ENCODE data around the gene NPAS2.

The NPAS2 gene

DNA sequence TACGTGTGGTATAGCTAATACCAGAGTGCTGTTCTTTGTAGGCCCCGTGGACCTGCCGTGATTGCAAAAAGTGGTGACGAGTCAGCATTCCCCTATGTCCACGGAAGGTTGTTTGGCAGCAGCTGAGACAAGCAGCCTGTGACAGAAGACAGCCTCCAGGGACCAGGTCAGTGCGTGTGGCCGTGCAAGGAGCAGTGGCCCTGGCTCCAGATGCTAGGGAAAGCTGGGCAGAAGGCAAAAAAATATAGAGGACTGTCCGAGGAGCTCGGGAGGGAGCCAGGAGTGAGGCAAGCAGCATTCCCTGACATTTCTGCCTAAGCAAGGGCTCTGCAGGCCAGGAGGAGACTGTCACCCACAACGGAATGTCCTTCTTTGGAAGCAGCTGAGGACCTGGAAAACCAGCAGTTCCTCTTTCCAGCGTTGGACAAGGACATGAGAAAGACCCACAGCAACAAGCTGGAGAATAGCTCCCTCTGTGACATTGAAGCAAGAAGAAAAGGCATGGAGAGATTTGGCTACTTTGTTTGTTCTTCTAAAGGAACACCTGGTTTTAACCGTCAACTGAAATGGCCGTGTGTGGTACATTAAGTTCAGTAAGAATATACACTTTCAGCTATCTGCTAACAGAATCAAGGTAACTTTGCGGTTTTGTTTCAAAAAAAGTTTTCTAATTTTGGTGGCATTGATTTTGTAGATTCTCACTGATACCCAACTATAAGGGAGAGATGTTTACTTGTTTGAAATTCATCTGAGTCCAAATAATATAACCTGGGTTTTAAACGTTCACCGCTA lies 58.3 kb downstream of the NPAS2 start:
- no peak for FAIRE-seq
- no peak for DNase-seq (ENCODE audit: extremely low spot score, insufficient read length, low read depth)

DNA sequence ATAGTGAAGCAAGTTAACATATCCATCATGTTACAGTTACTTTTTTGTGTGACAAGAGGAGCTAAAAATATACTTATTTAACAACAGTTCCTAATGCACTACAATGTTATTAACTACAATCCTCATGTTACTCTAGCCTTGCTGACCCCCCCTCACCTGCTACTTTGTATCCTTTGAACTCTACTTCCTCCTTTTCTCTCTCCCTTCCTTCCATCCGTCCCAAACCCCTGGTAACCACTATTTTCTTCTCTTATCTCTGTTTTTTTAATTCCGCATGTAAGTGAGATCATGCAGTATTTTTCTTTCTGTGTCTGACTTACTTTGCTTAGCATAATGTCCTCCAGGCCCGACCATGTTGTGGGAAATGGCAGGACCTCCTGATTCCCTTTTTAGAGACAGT lies 59.4 kb downstream of the NPAS2 start:
- FAIRE-seq (no peak), DNase-seq (ENCODE audit: extremely low spot score, insufficient read length, low read depth) (no peak)

DNA sequence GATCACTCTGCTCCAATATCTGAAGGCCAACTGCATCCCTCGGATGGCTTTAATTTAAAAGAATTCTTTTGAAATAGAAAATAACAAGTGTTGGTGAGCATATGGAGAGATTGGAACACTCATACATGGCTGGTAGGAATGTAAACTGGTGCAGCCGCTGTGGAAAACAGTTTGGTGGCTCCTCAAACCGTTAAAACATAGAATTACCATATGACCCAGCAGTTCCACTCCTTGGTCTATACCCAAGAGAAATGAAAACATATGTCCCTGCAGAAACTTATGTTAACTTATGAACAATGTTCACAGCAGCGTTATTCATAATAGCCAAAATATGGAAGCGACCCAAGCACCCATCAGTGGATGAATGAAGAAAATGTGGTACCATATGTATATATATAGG lies 60.1 kb downstream of the NPAS2 start:
- FAIRE-seq (no peak), DNase-seq (ENCODE audit: extremely low spot score, insufficient read length, low read depth) (no peak)

DNA sequence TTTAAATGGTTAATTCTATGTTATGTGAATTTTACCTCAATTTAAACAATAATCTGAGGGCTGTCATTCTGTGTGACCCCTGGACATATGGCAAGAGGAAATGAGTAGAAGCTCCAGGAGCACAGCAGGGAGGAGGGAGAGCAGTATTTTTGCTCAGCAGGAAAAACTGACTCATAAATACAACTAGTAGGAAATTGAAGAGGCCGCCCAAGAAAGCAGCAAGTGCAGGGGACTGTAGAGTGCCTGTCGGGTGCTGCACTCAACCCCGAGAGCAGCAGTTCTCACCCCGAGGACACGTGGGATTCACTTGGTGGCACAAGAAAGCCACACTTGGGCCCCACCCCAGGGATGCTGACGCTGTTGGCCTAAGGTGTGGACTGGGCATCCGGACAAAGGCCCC lies 60.8 kb downstream of the NPAS2 start:
- FAIRE-seq = no peak
- no peak for DNase-seq (ENCODE audit: extremely low spot score, insufficient read length, low read depth)

DNA sequence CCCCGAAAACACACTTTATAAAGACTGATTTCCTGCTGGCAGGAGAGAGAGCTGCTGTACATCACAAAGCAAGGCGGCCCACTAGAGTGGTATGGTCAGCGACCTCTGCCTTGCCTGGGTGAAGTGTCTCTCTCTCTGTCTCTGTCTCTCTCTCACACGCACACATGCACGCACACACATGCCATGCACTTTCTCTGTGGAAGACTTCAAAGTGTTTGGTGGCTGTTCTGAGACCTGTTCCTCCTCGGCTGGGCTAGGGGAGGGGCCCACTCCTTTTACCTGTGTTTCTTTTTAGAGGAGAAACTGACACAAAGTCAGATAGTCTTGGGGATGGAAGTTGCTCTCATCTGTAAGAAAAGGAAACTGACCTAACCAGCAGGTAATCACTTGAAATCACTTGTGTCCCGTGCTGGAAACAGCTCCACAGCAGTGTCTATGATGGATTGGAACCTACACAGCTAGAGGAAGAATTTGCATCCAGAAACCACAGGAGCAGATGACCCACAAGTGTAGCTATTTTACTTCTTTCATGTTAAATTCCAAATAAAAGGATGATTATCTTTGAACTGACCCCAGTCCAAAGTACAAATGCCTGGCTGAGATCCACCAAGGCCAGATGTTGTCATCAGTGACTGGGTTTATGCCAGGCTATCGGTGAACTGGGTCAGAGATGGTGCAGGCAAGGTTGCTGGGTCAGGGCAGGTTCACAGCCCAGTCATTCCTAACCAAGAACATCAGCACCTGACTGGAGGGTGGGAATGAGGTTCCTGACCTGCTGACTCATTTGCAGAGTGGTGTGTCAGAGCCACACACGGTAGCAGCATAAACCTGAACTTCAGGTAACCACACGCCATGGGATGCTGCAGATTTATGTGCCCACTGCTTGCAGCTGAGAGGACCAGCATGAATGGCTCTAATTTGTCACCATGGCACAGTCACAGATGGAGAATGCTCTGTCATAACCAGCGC lies 63.0 kb downstream of the NPAS2 start:
- DNase-seq (ENCODE audit: extremely low spot score, insufficient read length, low read depth) (no peak), FAIRE-seq (no peak)

DNA sequence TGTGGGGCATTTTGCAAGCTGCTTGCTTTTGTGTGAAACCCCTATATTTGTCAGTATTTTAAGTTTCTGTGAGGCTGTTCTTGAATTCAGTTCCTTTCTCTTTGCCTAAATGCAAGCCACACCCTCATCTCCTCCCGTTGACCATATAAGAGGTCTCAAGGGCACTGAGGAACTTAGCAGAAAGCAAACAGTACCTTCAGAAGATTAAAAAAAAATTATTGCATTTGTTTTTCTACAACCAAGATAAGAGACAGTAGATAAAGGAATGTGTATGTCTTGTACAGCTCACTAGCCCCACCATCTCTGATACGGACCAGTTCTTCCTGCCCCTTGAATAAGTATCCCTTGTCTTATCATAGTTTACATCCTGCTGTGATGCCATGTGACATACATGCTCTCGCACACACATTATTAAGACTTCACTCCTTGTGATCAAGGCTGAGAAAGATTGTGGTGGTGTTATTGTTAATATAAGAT lies 64.2 kb downstream of the NPAS2 start:
- no peak for FAIRE-seq
- DNase-seq (ENCODE audit: extremely low spot score, insufficient read length, low read depth) = no peak

DNA sequence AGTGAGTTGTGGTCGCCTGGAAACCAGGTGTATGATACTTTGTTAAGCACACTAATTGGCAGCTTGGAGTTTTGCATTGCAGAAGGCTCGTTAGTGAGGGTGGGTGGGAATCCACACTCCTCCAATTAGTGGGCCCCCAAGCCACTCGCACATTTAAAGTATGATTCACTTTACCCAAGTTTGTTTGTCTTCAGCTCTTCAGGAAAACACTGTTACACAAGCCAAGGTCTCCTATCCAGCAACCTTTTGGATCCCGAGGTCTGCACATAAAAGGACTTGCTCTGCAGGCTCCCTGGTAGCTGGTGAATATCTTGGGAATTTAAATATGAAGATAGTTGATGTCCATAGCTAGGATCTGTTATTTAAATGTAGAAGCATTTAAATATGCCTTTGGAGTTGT lies 66.1 kb downstream of the NPAS2 start:
- FAIRE-seq (no peak), DNase-seq (ENCODE audit: extremely low spot score, insufficient read length, low read depth) (no peak)

DNA sequence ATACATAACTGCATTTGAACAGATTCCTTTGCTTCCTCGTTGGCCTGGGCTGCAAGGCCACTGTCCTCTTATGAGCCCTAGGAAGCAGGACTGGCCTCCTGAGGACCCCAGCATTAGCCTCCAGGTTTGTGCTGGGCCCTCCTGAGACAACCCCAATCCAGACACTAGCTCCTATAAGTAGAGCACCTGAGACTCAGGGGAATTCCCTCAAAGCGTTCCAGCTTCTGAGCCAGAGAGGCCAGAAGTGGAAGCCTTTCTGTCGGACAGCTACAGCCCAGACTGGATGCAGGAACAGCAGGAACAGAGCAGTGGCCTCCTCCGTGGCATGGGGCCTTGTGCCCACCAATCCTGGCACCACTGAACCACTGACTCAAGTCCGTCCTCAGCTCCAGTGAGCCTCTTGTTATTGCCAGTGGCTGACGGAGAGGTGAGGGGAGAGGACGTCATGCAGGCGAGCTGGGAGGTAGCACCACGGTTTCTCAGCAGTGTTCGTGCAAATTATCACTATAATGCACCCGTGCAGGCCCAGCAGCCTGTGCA lies 67.2 kb downstream of the NPAS2 start:
- DNase-seq (ENCODE audit: extremely low spot score, insufficient read length, low read depth) (no peak), FAIRE-seq (no peak)

DNA sequence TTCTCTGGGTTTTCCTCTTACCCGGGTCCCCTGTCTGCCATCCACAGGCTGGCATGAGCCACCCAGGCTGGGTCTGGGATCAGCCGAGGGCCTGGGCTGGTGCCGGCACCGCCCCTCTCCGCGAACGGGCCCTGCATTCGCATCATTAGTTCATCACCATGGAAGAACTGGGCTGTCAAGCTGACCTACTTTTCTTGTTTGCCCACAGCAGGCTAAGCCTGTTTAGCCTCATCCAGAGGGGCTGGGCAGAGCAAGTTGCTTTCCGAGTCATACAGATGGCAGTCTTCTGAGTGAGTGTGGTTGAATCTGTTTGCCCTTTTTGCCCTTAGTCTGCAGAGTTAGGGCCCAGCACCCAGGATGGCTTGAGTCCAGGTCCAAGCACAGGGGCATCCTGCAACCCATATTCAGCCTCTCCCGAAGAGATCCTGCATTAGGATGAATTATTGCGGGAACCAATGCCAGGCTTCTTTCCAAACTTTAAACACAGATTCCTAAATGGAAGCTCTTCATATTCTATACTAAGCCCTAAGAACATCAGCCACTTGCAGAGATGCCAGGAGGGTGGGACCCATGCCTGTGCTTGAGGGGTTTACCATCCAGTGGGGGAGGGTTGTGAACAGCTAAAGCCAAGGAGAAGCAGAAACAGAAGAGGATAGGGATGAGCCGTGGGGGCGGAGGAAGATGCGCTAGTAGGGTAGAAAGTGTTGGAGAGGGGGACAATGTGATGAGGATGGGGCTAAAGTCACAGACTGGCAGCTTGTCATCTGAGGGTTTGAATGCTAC lies 68.0 kb downstream of the NPAS2 start:
- no peak for DNase-seq (ENCODE audit: extremely low spot score, insufficient read length, low read depth)
- no peak for FAIRE-seq

DNA sequence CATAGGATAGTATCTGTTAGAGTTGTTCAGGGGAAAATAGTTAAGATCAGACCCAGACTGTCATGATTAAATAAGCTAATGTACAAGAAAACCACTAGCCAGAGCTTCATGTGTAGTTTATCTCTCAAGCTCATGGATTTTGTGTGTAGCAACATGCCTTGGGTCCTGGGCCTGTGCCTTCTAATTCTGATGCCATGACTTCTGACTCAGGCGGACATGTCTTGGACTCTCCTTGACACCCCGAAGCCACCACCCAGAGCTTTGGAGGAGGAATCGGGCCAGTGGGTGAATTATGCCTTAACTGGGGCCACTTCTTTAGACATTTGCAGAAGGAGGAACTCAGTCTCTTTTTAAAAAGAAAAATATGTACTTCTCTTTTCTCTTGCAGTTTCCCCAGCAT lies 68.7 kb downstream of the NPAS2 start:
- DNase-seq (ENCODE audit: extremely low spot score, insufficient read length, low read depth) (no peak), FAIRE-seq (no peak)

DNA sequence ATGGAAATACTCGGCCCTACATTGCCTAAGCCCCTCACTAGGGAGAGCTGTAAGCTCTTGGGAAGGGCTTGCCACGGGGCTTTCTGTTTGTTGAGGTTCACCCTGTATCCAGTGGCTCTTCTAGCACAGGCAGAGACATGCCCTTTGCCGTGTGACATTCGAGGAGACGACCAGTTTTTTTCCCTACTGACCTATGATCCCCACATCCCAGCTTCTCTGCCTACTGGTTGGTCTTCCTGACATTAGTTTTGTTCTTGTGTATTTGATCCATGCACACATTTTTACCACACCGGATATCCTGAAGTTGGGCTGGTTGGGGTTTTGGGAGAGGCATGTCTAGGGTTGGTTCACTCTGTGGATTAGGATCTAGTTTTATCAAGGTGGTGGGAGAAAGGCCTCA lies 69.3 kb downstream of the NPAS2 start:
- FAIRE-seq = no peak
- DNase-seq (ENCODE audit: extremely low spot score, insufficient read length, low read depth) = no peak

DNA sequence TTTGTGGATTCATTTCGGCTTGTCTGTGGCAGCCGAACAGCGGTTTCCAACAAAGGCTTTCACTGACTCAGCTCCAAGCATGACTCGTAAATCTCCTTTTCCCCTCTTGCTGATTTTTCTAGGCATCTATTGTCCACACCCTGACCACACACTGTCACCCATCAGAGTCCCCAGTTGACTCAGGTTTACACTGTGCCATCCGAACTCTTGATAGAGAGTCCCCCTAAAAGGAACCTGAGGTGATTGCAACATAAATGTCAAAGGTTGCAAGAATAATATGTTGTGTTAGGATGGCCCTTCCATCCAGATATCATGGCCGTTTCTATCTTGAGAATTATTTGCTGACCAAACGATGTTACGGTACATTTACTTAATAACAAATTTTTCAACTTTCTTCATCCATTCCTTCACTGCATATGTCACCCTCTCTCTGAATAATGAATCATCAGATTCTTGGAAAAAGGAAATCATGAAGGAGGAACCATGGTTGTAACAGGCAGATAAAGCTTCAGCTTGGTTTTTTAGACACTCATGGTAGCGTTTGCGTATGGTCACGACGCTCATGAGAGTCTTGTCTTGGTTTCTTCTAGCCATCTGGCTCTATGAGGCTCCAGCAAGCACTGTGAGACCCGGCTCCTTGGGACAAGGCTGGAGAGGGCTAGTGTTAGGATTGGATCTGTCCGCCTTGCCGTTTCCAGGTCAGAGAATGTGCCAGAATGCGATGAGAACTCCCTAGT lies 72.1 kb downstream of the NPAS2 start:
- FAIRE-seq (no peak), DNase-seq (ENCODE audit: extremely low spot score, insufficient read length, low read depth) (no peak)

DNA sequence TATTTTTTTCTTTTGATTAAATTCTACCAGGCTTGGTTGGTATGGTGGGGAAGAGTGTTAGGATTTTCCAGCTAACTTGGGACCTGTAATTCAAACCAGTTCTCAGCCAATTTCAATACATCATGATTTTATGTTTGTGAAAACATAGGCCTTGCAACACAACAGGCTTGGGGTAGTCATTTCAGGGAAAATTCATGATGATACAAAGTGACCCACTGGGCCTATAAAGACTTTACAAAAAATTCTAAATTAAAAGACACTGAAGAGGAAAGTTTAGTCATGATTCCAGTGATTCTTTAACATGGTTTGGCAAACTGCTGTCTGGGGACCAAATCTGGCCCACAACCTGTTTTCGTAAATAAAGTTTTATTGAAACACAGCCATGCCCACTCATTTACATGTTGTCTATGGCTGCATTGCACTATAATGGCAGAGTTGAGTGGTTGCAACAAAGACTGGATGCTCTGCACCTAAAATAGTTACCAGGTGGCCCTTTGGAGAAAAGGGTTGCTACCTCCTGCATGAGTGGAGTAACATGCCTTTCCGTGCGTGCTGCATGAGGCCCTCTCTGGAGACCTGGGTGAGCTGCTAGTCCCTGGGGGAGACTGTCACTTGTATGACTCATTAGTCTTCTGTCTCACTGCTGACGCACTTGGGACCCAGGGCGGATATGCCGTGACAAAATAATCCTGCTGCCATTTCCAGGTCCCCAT lies 73.6 kb downstream of the NPAS2 start:
- FAIRE-seq = no peak
- DNase-seq (ENCODE audit: extremely low spot score, insufficient read length, low read depth) = peak; percentile 5

DNA sequence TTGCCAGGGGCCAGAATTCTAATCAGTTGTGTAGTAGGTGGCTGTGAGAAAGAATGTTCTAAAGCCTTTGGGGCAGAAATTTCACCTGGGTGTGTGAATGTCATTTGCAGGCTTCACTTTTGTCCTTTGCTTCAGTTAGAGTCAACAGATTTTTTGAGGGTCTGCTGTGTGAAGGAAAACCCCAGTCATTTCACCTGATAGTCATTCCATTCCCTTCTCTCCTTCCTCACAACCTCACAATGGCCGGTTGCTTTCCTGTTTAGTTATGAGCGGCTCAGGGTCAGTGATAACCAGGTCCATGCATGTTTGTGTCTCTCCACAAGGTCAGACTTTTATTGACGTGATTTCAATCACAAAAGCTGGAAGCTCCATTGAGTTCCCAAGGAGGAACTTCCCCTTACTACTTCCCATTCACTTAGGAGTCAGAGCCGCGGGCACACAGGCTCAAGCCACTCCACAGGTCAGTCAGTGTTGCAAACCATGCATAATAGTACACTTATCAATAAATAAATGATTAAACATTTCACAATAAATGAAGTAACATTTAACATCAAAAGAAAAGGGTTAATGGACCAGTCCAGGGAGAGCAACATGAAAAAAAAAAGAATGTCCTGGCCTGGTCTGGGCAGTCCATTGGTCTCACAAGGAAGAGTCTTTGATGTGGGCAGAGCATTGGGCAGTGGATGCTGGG lies 74.3 kb downstream of the NPAS2 start:
- DNase-seq (ENCODE audit: extremely low spot score, insufficient read length, low read depth) (no peak), FAIRE-seq (no peak)

DNA sequence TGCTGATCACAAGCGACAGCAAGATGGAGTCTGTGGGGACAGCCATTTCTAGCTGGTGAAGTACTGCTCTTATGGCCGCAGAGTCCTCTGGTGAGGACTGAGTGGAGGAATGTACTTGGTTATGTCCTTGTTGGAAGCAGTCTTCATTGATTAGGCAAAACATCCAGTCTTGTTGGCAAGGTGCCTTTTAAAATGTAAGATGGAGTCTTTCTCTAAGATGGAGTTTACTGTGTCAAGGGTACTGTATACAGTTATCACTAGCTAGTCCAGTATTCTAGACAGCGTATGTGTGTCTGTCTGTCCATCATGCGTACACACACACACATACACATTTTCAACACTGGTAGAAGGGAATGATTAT lies 74.8 kb downstream of the NPAS2 start:
- FAIRE-seq (no peak), DNase-seq (ENCODE audit: extremely low spot score, insufficient read length, low read depth) (no peak)

DNA sequence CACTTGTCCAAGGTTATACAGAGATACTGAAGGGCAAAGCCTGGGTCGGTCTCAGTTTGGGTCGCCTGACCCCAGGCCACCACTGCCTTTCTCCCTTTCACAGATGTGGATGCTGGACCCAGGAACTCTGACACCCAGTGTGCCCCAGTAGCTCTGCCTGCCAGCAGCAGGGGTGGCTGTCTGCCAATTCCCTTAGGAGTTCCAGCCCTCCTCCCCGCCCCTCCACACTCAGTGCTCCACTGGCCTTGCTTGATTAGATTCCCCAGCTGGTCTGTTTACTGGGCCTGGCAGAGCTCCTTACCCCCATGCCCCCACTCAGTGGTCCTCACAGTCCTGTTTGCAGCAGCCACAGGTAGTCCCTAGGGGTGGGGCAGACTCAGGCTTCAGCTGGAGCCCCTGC lies 75.5 kb downstream of the NPAS2 start:
- DNase-seq (ENCODE audit: extremely low spot score, insufficient read length, low read depth) = no peak
- FAIRE-seq = no peak

DNA sequence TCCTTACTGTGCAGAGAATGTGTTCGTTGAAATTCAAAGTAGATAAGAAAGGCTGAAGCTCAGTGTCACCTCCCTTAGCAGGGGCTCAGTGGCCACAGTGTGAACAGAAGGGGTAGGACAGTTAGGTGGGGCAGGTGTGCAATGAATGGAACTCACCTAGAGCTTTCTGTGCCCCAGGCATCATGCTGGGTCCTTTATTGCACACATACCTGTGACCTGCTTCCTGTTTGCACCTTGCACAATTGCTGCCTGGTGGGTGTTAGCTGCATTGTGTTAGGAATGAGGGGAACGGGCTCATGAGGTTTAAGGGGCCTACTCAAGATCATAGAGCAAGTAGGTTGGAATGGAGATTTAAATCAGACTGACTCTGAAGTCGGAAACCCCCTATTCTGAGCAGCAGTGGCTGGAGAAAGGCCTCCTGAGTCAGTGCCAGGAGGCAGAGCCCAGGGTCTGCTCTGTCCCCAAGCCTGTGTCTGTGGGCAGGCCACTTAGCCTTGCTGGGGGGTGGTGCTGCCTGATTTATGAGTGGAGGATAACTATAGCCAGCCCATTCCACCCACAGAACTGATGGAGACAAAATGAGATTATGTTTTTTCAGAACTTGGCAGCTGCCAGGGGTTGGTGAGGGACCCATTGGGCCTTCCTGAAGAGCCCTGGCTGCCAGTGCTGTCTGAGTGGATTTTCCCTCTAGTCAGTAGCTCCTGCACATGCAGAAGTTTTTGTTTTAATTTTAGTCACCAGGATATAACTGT lies 76.2 kb downstream of the NPAS2 start:
- DNase-seq (ENCODE audit: extremely low spot score, insufficient read length, low read depth) = no peak
- FAIRE-seq = no peak
